ENCODE data around the gene DEFB113. TPM values are rescaled to one million over a fixed set of nuclear protein-coding genes. Genes with fewer than 3 reads are reported as not detected.

The DEFB113 gene, protein sequence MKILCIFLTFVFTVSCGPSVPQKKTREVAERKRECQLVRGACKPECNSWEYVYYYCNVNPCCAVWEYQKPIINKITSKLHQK
- total RNA-seq: not detected in 2 replicates

DNA sequence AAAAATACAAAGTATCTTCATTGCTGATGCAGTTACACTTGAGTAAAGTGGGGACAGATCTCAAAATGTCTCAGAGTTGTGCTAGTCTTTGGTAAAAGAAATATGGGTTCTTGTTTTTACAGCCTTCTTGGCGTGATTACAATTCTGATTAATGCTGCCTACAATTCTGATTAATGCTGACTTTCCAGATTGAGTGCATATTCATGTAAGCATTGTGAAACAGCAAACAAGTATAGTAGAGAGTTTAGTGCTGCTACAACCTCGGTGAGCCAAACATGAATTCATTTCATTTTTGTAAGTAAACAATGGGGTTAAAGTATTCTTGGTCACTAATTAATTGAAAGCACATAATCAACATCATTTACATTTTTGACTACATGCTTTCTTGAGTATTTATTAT lies at the start of gene DEFB113:
Gene DEFB113, minus strand, starts transcription at position 21 of the 400 bp plus-strand sequence. Its CDS starts 0 bp downstream, at position 21.
- Mint-ChIP-seq H3K4me3 (ENCODE audit: low read depth) (no peak within 1 kb of the TSS), H3K36me3 (ENCODE audit: low read depth) (no peaks in the 10 kb centered on the region), H3K27me3 (ENCODE audit: low read depth) (no peaks in the 10 kb centered on the region), H3K4me1 (ENCODE audit: low read depth) (no peaks in the 10 kb centered on the region), H3K27ac (no peak within 1 kb of the TSS), H3K9me3 (no peaks in the 10 kb centered on the region)
- intact Hi-C loops (cut with micrococcal nuclease): no loop called here
- DNase-seq (ENCODE audit: low spot score): no peak

DNA sequence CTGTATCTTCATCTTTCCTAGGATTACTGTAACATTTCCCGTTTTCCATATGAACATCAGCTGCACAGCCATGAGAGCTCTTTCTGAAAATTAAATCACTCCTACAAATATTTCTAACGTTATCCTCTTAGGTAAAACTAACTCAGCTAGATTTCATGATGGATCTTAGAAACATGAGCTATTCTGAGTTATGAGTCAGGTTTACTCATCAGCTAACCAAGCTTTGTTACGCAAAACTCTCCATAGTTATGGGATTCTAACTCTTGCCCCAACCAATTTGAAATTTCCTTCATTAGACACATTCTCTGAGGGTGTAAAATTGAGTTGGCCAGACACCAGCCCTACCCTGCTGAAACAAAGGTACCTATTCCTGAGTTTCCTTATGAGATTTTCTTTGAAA lies 38.4 kb upstream of the DEFB113 start:
- H3K27ac Mint-ChIP-seq: no peak overlapping the region
- intact Hi-C loops (cut with micrococcal nuclease): no loop called here
- peaks cover 4% of the 10 kb centered on the region for H3K9me3 Mint-ChIP-seq
- H3K4me3 Mint-ChIP-seq (ENCODE audit: low read depth): no peak overlapping the region
- no peaks in the 10 kb centered on the region for H3K27me3 Mint-ChIP-seq (ENCODE audit: low read depth)
- DNase-seq (ENCODE audit: low spot score): no peak
- no peaks in the 10 kb centered on the region for H3K4me1 Mint-ChIP-seq (ENCODE audit: low read depth)
- H3K36me3 Mint-ChIP-seq (ENCODE audit: low read depth): no peaks in the 10 kb centered on the region

DNA sequence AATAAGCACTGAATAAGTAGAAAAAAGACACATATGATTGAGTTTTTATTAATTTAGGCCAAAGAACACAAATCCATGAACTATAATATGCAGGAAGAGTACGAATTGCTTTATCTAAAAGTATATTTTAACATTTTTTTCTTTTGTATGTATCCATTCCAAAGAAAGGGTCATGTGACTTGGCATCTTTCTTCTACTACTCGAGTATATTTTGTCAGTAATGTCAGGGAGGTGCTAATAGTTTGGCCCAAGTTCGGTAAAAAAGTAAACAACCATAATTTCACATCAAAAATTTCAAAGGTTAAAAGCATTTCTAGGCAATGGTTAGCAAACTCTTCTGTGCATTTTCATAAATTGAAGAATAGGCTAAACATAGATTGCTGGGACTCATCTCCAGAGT lies 33.7 kb upstream of the DEFB113 start:
- Mint-ChIP-seq H3K4me1 (ENCODE audit: low read depth) (no peaks in the 10 kb centered on the region), H3K27ac (no peak overlapping the region), H3K36me3 (ENCODE audit: low read depth) (no peaks in the 10 kb centered on the region), H3K27me3 (ENCODE audit: low read depth) (no peaks in the 10 kb centered on the region), H3K4me3 (ENCODE audit: low read depth) (no peak overlapping the region), H3K9me3 (peaks cover 3% of the 10 kb centered on the region)
- intact Hi-C loops (cut with micrococcal nuclease): no loop called here
- no peak for DNase-seq (ENCODE audit: low spot score)

DNA sequence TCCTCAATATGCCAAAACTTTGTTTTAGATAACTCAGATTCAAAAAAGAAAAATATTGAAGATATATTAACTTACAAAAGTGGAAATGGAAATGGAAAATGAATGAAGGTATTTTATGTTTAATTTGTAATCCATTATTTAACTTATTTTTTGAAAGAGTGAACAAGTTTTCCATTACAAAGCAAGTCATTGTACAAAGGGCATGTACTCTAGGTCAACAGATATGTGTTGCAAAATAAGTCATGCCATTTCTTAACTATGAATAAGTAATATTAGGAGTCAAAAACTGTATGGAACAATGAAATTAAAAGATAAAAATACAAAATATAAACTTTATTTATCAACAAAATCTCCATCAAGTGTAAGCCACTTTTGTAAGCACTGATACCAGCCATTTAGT lies 25.9 kb upstream of the DEFB113 start:
- Mint-ChIP-seq H3K4me3 (ENCODE audit: low read depth) (no peak overlapping the region), H3K27me3 (ENCODE audit: low read depth) (no peaks in the 10 kb centered on the region), H3K9me3 (no peaks in the 10 kb centered on the region), H3K4me1 (ENCODE audit: low read depth) (no peaks in the 10 kb centered on the region), H3K36me3 (ENCODE audit: low read depth) (no peaks in the 10 kb centered on the region), H3K27ac (no peak overlapping the region)
- DNase-seq (ENCODE audit: low spot score): no peak
- intact Hi-C loops (cut with micrococcal nuclease): no loop called here

DNA sequence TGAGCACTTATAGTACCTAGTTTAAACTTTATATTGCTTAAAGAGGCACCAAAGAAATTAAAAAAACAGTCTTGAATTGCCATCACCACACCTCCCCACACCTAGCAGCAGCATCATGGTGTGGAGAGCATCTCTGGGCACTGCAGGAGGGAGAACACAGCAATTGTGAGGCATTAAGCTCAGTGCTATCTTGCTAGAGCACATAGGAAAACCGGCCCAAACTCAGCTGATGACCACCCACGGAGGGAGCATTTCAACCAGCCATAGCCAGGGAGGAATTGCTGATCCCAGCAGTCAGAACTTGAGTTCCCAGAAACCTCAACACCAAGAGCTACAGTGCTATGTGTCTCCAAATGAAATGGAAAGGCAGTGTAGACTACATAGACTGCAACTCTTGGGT lies 19.5 kb upstream of the DEFB113 start:
- H3K27me3 Mint-ChIP-seq (ENCODE audit: low read depth): no peaks in the 10 kb centered on the region
- no peak overlapping the region for H3K27ac Mint-ChIP-seq
- H3K9me3 Mint-ChIP-seq: no peaks in the 10 kb centered on the region
- H3K36me3 Mint-ChIP-seq (ENCODE audit: low read depth): no peaks in the 10 kb centered on the region
- no peak overlapping the region for H3K4me3 Mint-ChIP-seq (ENCODE audit: low read depth)
- H3K4me1 Mint-ChIP-seq (ENCODE audit: low read depth): no peaks in the 10 kb centered on the region
- intact Hi-C loops (cut with micrococcal nuclease): no loop called here
- DNase-seq (ENCODE audit: low spot score): no peak

DNA sequence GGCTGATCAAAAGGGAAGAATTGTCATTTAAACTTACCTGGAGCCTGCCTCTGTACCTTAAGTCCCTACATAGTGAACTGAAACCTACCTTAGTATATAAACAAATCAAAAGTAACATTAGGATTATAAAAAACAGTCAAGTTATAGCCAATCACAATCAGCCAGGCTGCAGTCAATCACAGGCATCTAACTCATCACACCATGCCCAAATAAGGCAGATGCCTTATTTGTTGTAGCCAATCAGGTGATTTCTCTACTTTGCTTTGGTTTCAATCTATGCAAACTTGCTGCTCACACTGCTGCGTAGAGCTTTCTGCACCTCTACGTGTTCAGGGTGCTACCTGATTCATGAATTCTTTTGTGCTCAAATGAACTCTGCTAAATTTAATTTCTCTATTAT lies 18.3 kb upstream of the DEFB113 start:
- Mint-ChIP-seq H3K9me3 (no peaks in the 10 kb centered on the region), H3K36me3 (ENCODE audit: low read depth) (no peaks in the 10 kb centered on the region), H3K27ac (no peak overlapping the region), H3K4me3 (ENCODE audit: low read depth) (no peak overlapping the region), H3K27me3 (ENCODE audit: low read depth) (no peaks in the 10 kb centered on the region), H3K4me1 (ENCODE audit: low read depth) (no peaks in the 10 kb centered on the region)
- intact Hi-C loops (cut with micrococcal nuclease): no loop called here
- no peak for DNase-seq (ENCODE audit: low spot score)

DNA sequence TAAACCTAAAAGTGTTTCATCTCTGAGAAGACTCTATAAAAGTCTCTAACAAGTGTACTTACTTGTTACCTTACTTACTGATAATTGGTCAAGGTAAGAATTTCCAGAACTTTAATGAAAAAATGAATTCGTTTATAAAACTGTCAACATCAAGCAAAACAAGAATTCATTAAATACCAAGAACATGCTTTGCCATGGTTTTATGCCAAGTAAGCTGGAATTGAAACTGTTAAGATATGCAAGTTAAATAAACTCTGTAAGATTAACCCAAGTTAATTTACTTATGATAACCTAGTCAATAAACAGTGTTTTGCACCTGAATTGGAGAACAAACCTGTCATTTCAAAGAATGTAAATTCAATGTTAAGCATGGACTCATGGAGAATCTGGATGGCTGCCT lies 17.1 kb upstream of the DEFB113 start:
- no peak overlapping the region for H3K4me3 Mint-ChIP-seq (ENCODE audit: low read depth)
- DNase-seq (ENCODE audit: low spot score): no peak
- no peaks in the 10 kb centered on the region for H3K4me1 Mint-ChIP-seq (ENCODE audit: low read depth)
- H3K27me3 Mint-ChIP-seq (ENCODE audit: low read depth): no peaks in the 10 kb centered on the region
- intact Hi-C loops (cut with micrococcal nuclease): no loop called here
- H3K27ac Mint-ChIP-seq: no peak overlapping the region
- no peaks in the 10 kb centered on the region for H3K36me3 Mint-ChIP-seq (ENCODE audit: low read depth)
- no peaks in the 10 kb centered on the region for H3K9me3 Mint-ChIP-seq

DNA sequence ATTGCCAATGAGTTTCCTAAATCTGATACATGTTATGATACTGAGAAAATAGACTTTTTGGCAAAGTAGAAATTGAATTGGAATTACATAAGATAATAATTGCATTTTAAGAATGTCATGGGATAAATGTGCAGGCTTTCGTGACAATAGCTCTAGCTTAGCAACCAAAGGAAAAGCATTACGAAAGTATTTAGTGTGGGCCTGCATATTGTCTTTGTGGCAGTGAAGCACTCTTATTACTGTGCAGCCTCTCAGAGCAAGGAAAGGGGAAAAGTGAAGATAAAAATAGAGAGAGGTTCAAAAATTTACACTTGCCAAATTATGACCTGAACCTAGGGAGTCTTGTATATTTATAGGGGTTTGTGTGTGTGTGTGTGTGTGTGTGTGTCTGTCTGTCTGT lies 12.6 kb upstream of the DEFB113 start:
- no peak overlapping the region for H3K27ac Mint-ChIP-seq
- no peaks in the 10 kb centered on the region for H3K36me3 Mint-ChIP-seq (ENCODE audit: low read depth)
- H3K9me3 Mint-ChIP-seq: no peaks in the 10 kb centered on the region
- peaks cover 19% of the 10 kb centered on the region for H3K4me1 Mint-ChIP-seq (ENCODE audit: low read depth)
- intact Hi-C loops (cut with micrococcal nuclease): no loop called here
- no peak overlapping the region for H3K4me3 Mint-ChIP-seq (ENCODE audit: low read depth)
- DNase-seq (ENCODE audit: low spot score): no peak
- H3K27me3 Mint-ChIP-seq (ENCODE audit: low read depth): no peaks in the 10 kb centered on the region

DNA sequence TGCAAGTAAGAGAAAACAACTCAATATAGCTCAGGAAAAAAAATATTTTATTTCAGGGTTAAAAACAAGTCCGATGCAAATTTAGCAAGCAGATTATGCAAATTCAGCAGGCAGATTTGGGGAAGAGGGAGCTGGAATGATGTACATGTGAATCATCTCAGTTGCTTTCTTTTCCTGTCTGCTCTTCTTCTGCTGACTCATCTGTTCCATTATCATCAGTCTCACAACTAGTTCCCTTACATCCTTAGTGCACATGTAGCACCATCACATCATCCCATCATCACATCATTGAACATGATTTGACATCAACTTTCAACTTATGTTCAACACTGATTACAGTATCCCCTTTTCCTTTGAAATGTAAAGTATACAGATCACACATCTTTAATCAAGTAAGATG lies 11.5 kb upstream of the DEFB113 start:
- Mint-ChIP-seq H3K9me3 (no peaks in the 10 kb centered on the region), H3K36me3 (ENCODE audit: low read depth) (no peaks in the 10 kb centered on the region), H3K27ac (no peak overlapping the region), H3K4me1 (ENCODE audit: low read depth) (peaks cover 19% of the 10 kb centered on the region), H3K27me3 (ENCODE audit: low read depth) (no peaks in the 10 kb centered on the region), H3K4me3 (ENCODE audit: low read depth) (no peak overlapping the region)
- no peak for DNase-seq (ENCODE audit: low spot score)
- intact Hi-C loops (cut with micrococcal nuclease): no loop called here

DNA sequence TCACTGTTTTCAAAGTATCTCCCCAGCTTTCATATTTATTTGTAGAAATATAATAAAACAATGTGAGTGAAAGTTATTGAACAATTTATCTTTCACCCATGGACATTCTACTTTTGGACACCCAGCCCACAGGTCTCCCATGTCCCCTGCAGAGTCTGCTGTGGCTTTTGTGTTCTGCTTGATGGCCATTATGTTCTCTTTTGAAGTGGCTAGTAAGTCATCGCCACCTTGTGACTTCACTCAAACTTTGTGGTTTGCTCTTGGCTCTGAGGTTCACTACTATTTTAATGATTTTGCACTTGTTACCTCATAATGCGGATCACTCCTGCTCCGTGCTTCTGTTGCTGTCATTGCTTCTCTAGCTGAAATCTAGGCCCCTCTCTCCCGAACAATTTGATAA lies 10.2 kb upstream of the DEFB113 start:
- Mint-ChIP-seq H3K27me3 (ENCODE audit: low read depth) (no peaks in the 10 kb centered on the region), H3K9me3 (no peaks in the 10 kb centered on the region), H3K4me3 (ENCODE audit: low read depth) (no peak overlapping the region), H3K27ac (no peak overlapping the region), H3K4me1 (ENCODE audit: low read depth) (peaks cover 19% of the 10 kb centered on the region), H3K36me3 (ENCODE audit: low read depth) (no peaks in the 10 kb centered on the region)
- intact Hi-C loops (cut with micrococcal nuclease): no loop called here
- no peak for DNase-seq (ENCODE audit: low spot score)

DNA sequence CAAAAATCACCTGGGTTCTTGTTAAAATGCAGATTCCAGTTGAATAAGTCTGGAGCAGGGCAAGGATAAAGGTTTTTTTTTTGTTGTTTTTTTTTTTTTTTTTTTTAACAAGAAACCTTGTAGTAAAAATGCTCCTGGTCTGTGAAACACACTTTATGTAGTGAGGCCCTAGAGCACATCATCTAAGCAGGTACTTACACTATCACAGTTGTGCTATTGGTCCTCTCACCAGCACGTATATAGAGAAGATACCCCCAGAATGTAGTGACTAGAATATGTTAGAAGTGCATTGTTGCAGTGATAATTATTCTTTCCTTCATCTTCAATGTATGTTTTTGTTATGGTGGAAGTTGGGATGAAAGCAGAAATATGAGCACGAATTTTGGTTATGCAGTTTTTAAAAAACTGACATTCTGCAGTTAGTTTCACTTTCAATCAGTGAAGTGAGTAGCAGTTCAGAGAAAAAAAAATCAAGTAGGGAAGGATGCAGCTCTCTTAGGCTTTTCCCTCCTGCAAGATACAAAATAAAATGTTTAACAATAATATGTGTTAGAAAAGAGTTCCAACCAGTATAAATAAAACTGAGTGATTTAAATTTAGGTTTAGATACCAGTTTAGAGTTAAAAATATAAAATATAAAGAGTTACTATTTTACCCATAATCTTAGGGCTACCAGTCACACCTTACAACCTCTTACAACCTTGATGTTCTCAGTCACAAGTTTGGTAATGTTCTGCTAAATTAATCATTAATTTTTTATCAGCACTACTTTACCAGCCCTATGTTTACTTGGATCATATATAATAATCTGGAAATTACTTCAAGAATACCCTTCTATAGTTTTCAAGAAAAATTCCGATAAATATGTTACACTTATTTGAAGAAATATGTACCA lies 9.2 kb upstream of the DEFB113 start:
- peaks cover 19% of the 10 kb centered on the region for H3K4me1 Mint-ChIP-seq (ENCODE audit: low read depth)
- no peaks in the 10 kb centered on the region for H3K27me3 Mint-ChIP-seq (ENCODE audit: low read depth)
- H3K4me3 Mint-ChIP-seq (ENCODE audit: low read depth): peak overlapping the region; percentile 64
- DNase-seq (ENCODE audit: low spot score): no peak
- H3K36me3 Mint-ChIP-seq (ENCODE audit: low read depth): no peaks in the 10 kb centered on the region
- H3K9me3 Mint-ChIP-seq: no peaks in the 10 kb centered on the region
- intact Hi-C loops (cut with micrococcal nuclease): no loop called here
- H3K27ac Mint-ChIP-seq: no peak overlapping the region

DNA sequence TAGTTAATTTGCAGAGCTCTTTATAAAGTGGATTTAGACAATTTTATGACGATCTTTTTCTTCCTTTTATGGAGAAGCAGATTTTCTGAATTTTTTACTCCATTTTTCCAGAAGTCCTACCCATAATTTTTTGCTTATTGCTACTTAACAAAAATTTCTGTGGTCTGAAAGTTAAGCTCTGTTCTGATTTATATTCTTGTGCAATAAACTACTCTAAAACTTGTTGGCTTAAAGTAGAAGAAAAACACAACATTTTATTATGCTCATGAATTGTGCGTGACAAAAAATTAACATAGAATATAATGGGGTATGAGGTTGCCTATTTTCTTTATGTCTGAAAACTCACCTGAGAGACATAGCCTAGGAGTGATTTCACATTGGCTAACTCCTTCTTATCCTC lies 2.6 kb downstream of the DEFB113 start:
- Mint-ChIP-seq H3K27me3 (ENCODE audit: low read depth) (no peaks in the 10 kb centered on the region), H3K4me1 (ENCODE audit: low read depth) (no peaks in the 10 kb centered on the region), H3K36me3 (ENCODE audit: low read depth) (no peaks in the 10 kb centered on the region), H3K27ac (no peak overlapping the region), H3K9me3 (no peaks in the 10 kb centered on the region), H3K4me3 (ENCODE audit: low read depth) (no peak overlapping the region)
- intact Hi-C loops (cut with micrococcal nuclease): no loop called here
- DNase-seq (ENCODE audit: low spot score): no peak

DNA sequence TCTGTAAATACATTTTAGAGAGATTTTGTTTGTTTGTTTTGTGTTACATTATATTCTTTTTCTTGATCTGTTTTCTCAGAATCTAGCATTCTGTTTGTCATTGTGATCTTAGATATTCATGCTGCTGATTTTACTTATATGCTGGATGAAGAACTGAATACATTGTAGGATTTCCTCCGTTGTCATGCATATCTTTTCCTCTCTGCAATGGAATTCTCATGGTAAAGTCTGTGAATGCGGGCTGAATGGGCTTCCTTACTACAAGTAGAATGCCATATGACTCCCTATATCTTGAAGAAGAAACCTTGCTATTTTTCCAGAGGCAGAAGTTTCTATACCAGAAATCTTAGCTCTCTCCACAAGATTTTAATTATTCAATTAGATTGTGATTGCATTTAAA lies 3.1 kb downstream of the DEFB113 start:
- no peak overlapping the region for H3K4me3 Mint-ChIP-seq (ENCODE audit: low read depth)
- no peaks in the 10 kb centered on the region for H3K27me3 Mint-ChIP-seq (ENCODE audit: low read depth)
- no peaks in the 10 kb centered on the region for H3K4me1 Mint-ChIP-seq (ENCODE audit: low read depth)
- no peaks in the 10 kb centered on the region for H3K36me3 Mint-ChIP-seq (ENCODE audit: low read depth)
- no peak for DNase-seq (ENCODE audit: low spot score)
- no peak overlapping the region for H3K27ac Mint-ChIP-seq
- no peaks in the 10 kb centered on the region for H3K9me3 Mint-ChIP-seq
- intact Hi-C loops (cut with micrococcal nuclease): no loop called here

Data from activated T-helper 2 cell treated with anti-CD3 and anti-CD28 coated beads, Interferon-gamma antibody, Interleukin-2, Interleukin-4, amounts not matched to agents 10 μg/mL and 5 μg/mL and 100 μg/mL, durations not matched to agents 14 hours and 24 hours and 36 hours (primary cell).